Activated T-helper 1 cell treated with anti-CD3 and anti-CD28 coated beads, Interleukin-12 subunit alpha, Interleukin-12 subunit beta, Interleukin-2, Interleukin-4 antibody, amounts not matched to agents 30 ng/mL and 10 ng/mL and 1 ng/mL, durations not matched to agents 14 hours and 24 hours and 36 hours (primary cell): ENCODE measurements around the gene PRR23C. TPM values are rescaled to one million over a fixed set of nuclear protein-coding genes. Genes with fewer than 3 reads are reported as not detected.
"Not testable (repeated sequence)": the region's sequence is repeated elsewhere in the genome, so short reads cannot be mapped to it uniquely, and the experiment has no call there.

Experiments used
- DNase-seq: peaks from one replicate; pipeline ENCODE4 v3.0.0; 2021; ENCODE audit warnings: low spot score
- H3K27ac Mint-ChIP-seq: one replicate; pipeline ENCODE4 v1.8.0; 2021; ENCODE audit warnings: mild to moderate bottlenecking, mixed read lengths
- H3K27me3 Mint-ChIP-seq: one replicate; pipeline ENCODE4 v1.8.0; 2022; ENCODE audit warnings: mild to moderate bottlenecking, moderate library complexity, mixed read lengths; ENCODE audit not compliant: insufficient read depth
- H3K36me3 Mint-ChIP-seq: one replicate; pipeline ENCODE4 v1.8.0; 2021; ENCODE audit warnings: low read depth, mixed read lengths
- H3K4me1 Mint-ChIP-seq: one replicate; pipeline ENCODE4 v1.8.0; 2021; ENCODE audit warnings: low read depth, mixed read lengths
- H3K4me3 Mint-ChIP-seq: one replicate; pipeline ENCODE4 v1.8.0; 2021; ENCODE audit warnings: mild to moderate bottlenecking, moderate library complexity, mixed read lengths
- H3K9me3 Mint-ChIP-seq: one replicate; pipeline ENCODE4 v1.8.0; 2021; ENCODE audit warnings: mixed read lengths
- intact Hi-C: fragments of 100-400 bp; cut with micrococcal nuclease; formaldehyde crosslinking; loops from one replicate; pipeline ENCODE4 v1.15.1; 2024
- total RNA-seq: library from RNA; stranded (reverse); gene quantifications from 2 replicates; pipeline ENCODE4 v1.2.3, GENCODE V29; 2022

The PRR23C gene
- total RNA-seq, 1 donor from 2014 or later, result not detected

DNA sequence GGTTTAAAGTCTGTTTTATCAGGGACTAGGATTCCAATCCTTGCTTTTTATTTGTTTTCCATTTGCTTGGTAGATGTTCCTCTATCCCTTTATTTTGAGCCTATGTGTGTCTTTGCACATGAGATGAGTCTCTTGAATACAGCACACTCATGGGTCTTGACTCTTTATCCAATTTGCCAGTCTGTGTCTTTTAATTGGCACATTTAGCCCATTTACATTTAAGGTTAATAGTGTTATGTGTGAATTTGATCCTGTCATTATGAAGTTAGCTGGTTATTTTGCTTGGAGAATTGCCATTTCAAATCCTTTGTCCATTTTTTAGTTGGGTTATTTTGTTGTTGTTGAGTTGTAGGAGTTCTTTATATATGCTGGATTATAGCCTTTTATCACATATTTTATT, 14.1 kb downstream of the PRR23C start:
- H3K27ac Mint-ChIP-seq, H3K27me3 Mint-ChIP-seq, DNase-seq, H3K36me3 Mint-ChIP-seq, H3K4me3 Mint-ChIP-seq, intact Hi-C loops, H3K4me1 Mint-ChIP-seq: not testable (repeated sequence)
- peaks cover 11% of the 10 kb centered on the region for H3K9me3 Mint-ChIP-seq

DNA sequence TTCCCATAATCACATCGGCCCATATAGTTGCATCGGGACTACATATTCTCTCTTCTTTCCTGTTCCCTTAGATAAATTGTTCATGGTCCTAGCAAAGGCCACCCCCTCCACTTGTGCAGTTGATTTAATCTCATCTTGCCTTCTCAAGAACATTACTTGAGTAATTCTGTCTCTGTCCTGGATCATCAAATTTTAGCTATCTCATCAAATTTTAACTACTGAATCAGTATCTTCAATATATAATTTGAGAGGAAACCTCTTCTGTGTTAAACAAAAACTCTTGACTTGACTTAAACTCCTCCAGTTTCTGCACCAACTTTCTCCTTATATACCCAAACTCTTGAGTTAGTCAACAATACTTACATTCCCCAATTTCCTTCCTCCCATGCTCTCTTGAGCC, 19.7 kb downstream of the PRR23C start:
- no peak overlapping the region for H3K27ac Mint-ChIP-seq
- DNase-seq, result no peak
- no peaks in the 10 kb centered on the region for H3K27me3 Mint-ChIP-seq
- peaks cover 5% of the 10 kb centered on the region for H3K9me3 Mint-ChIP-seq
- no peak overlapping the region for H3K4me3 Mint-ChIP-seq
- intact Hi-C loops, result no loop called here
- H3K4me1 Mint-ChIP-seq, result no peaks in the 10 kb centered on the region
- no peaks in the 10 kb centered on the region for H3K36me3 Mint-ChIP-seq

DNA sequence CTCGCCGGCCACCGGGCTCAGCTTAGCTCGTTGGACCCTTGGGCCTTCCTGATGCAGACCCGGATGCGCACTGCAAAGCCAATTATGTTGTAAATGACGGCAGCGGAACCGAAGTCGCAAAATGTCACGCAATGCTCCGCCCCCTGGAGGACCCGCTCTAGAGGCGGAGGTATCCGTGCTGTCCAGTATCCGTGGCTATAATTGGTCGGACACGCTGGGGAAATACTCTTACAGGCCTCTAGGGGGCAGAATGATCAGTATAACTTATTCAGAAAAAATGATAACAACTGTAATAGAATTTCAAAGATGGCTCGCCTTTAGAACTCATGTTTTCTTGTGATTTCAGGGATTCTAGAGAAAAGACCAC, 23.8 kb downstream of the PRR23C start, which contains the start of gene PRR23B:
Gene PRR23B, minus strand, starts transcription at position 59 of the 367 bp plus-strand sequence. CDS start 265 bp downstream, outside the sequence.
- H3K36me3 Mint-ChIP-seq, result no peaks in the 10 kb centered on the region
- peaks cover 10% of the 10 kb centered on the region for H3K9me3 Mint-ChIP-seq
- H3K4me3 Mint-ChIP-seq, result no peak within 1 kb of the TSS
- no peak within 1 kb of the TSS for H3K27ac Mint-ChIP-seq
- H3K4me1 Mint-ChIP-seq, result no peaks in the 10 kb centered on the region
- no peak for DNase-seq
- H3K27me3 Mint-ChIP-seq, result peaks cover 2% of the 10 kb centered on the region
- intact Hi-C loops, result no loop called here

GRCh38 chr3:139020036-139020867, 24.4 kb downstream of the PRR23C start:
- H3K4me1 Mint-ChIP-seq, result no peaks in the 10 kb centered on the region
- no peak for DNase-seq
- H3K4me3 Mint-ChIP-seq, result no peak overlapping the region
- H3K9me3 Mint-ChIP-seq, result peaks cover 10% of the 10 kb centered on the region
- H3K27ac Mint-ChIP-seq, result no peak overlapping the region
- H3K27me3 Mint-ChIP-seq, result peaks cover 2% of the 10 kb centered on the region
- H3K36me3 Mint-ChIP-seq, result no peaks in the 10 kb centered on the region
- intact Hi-C loops, result no loop called here

GRCh38 chr3:139016430-139017048, 28.2 kb downstream of the PRR23C start:
- peaks cover 23% of the 10 kb centered on the region for H3K9me3 Mint-ChIP-seq
- H3K27me3 Mint-ChIP-seq, result peaks cover 4% of the 10 kb centered on the region
- H3K4me1 Mint-ChIP-seq, result no peaks in the 10 kb centered on the region
- intact Hi-C loops, result no loop called here
- no peaks in the 10 kb centered on the region for H3K36me3 Mint-ChIP-seq
- no peak for DNase-seq
- no peak overlapping the region for H3K27ac Mint-ChIP-seq
- H3K4me3 Mint-ChIP-seq, result no peak overlapping the region

GRCh38 chr3:139006051-139006716, 38.5 kb downstream of the PRR23C start, which contains the start of gene PRR23A:
Gene PRR23A (minus strand): TSS chr3:139006268. CDS start chr3:139006268, 0 bp downstream.
- no peak within 1 kb of the TSS for H3K27ac Mint-ChIP-seq
- intact Hi-C loops, result no loop called here
- H3K36me3 Mint-ChIP-seq, result no peaks in the 10 kb centered on the region
- H3K4me1 Mint-ChIP-seq, result no peaks in the 10 kb centered on the region
- H3K4me3 Mint-ChIP-seq, result no peak within 1 kb of the TSS
- no peak for DNase-seq
- H3K27me3 Mint-ChIP-seq, result no peaks in the 10 kb centered on the region
- H3K9me3 Mint-ChIP-seq, result peaks cover 13% of the 10 kb centered on the region

DNA sequence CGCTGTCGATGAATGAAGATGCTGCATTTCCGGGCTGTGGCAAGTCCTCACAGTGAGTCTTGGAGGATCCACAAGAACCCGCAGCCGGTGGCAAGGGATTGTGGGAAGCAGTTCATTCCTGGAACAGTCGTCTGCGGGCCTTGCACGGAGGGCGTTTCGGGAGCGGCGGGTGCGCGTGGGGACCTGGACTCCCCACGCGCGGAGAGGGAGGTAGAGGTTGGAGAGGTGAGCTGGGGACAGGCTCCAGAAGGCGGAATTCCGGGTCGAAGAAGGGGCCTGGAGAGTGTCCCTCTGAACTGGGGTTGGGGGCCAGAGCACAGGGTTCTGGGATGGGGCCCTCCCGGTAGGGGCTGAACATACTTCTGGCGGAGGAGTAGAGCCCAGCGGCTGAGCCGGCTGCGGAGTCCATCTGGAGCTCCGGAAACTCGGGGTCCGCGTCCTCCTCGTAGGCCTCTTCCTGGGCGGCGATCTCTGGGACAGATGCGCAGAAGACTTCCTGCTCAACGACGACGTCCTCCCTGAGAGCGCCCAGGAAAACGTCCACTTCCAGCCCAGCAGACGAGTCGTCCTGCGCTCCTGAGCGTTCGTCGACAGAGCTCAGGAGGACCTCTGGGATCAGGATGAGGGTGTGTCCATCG, 39.2 kb downstream of the PRR23C start:
- Mint-ChIP-seq H3K36me3 (no peaks in the 10 kb centered on the region), H3K4me1 (no peaks in the 10 kb centered on the region), H3K27ac (no peak overlapping the region), H3K4me3 (no peak overlapping the region), H3K9me3 (peaks cover 13% of the 10 kb centered on the region), H3K27me3 (no peaks in the 10 kb centered on the region)
- DNase-seq, result no peak
- intact Hi-C loops, result no loop called here

- Mint-ChIP-seq H3K27ac (no peak overlapping the region), H3K4me1 (no peaks in the 10 kb centered on the region), H3K4me3 (no peak overlapping the region), H3K9me3 (no peaks in the 10 kb centered on the region), H3K36me3 (no peaks in the 10 kb centered on the region), H3K27me3 (peaks cover 5% of the 10 kb centered on the region)
- DNase-seq, result no peak
- intact Hi-C loops, result no loop called here
Measured at GRCh38 chr3:138995706-138996105, 49.0 kb downstream of the PRR23C start.

Other genes with a start within 250 kb of the PRR23C start
- 19.3 and 22.0 TPM in 2 replicates for gene PIK3CB, start 210.0 kb downstream of the PRR23C start, total RNA-seq
- gene FOXL2, start 97.8 kb downstream of the PRR23C start, total RNA-seq, result not detected in 2 replicates
- not detected in 2 replicates for gene FOXL2NB, start 97.7 kb downstream of the PRR23C start, total RNA-seq
- not detected in 2 replicates for gene PRR23A, start 38.6 kb downstream of the PRR23C start, total RNA-seq
- gene PRR23B, start 24.0 kb downstream of the PRR23C start, total RNA-seq, result not detected in 2 replicates